Activated B cell treated with CpG ODN at 0.5 μM for 24 hours (primary cell): ENCODE results near the gene MMP8. TPM values are rescaled to one million over a fixed set of nuclear protein-coding genes. Genes with fewer than 3 reads are reported as not detected.

ENCODE experiments used
- ATAC-seq: fragments of 200-7000 bp; cut with Tn5 transposase; one replicate; pipeline ENCODE4 v1.10.0; 2021; ENCODE audit warnings: low read depth, mild to moderate bottlenecking, moderate library complexity
- CTCF ChIA-PET: fragments of 350-600 bp; sonication (Branson Sonifier 250); formaldehyde crosslinking; loops from one replicate; lab custom pipeline; 2021; ENCODE audit warnings: antibody characterized with exemption; lab: Charles Lee
- POLR2A ChIA-PET: fragments of 350-600 bp; sonication (Branson Sonifier 250); formaldehyde crosslinking; loops from one replicate; lab custom pipeline; 2021; ENCODE audit warnings: antibody characterized with exemption; lab: Charles Lee
- DNase-seq: peaks from one replicate; pipeline ENCODE4 v3.0.0; 2022
- H3K27ac Mint-ChIP-seq: one replicate; pipeline ENCODE4 v1.8.0; 2020; ENCODE audit warnings: mixed read lengths
- H3K27me3 Mint-ChIP-seq: one replicate; pipeline ENCODE4 v1.8.0; 2021; ENCODE audit warnings: mixed read lengths
- H3K36me3 Mint-ChIP-seq: one replicate; pipeline ENCODE4 v1.8.0; 2021; ENCODE audit warnings: low read depth, mixed read lengths
- H3K4me1 Mint-ChIP-seq: one replicate; pipeline ENCODE4 v1.8.0; 2021; ENCODE audit warnings: mixed read lengths
- H3K4me3 Mint-ChIP-seq: one replicate; pipeline ENCODE4 v1.8.0; 2020; ENCODE audit warnings: mild to moderate bottlenecking, mixed read lengths
- H3K9me3 Mint-ChIP-seq: one replicate; pipeline ENCODE4 v1.8.0; 2020; ENCODE audit warnings: mixed read lengths
- intact Hi-C: fragments of 100-400 bp; cut with micrococcal nuclease; formaldehyde crosslinking; loops from one replicate; pipeline ENCODE4 v1.15.1; 2024
- total RNA-seq: library from RNA; stranded (reverse); gene quantifications from 2 replicates; pipeline ENCODE4 v1.2.3, GENCODE V29; 2022
- TF ChIP-seq, protein P1 (sequence below): fragments of 200-600 bp; IDR thresholded peaks from one replicate; pipeline ENCODE4 v1.8.0; 2022; ENCODE audit warnings: antibody characterized with exemption, mild to moderate bottlenecking

Gene MMP8
- total RNA-seq, 1 donor from 2014 or later = not detected

DNA sequence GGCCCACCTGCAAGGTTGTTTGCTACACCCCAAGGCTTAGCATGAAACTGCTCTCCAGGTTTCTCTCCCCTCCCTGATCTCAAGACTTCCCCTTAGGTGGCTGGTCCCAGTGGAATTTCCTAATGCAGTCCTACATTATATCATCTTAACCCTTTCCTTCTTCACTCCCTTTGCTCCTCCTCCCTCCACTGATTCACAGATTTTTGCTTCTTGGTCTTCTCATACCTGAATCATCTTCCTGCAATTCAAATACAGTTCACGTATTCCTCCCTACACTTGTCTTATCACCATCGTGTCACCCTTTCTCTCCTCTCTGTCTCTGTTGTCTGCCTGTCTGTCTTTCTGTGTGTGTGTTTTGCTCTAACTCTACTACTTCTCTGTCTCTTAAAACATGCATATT is 38.7 kb upstream of the MMP8 start:
- Mint-ChIP-seq H3K27me3 (peaks cover 2% of the 10 kb centered on the region), H3K27ac (no peak overlapping the region), H3K9me3 (no peaks in the 10 kb centered on the region), H3K4me3 (no peak overlapping the region), H3K36me3 (no peaks in the 10 kb centered on the region), H3K4me1 (no peaks in the 10 kb centered on the region)
- DNase-seq = no peak
- ATAC-seq = no peak
- ChIA-PET CTCF (no interaction called here), POLR2A (no interaction called here)
- intact Hi-C loops = no loop called here
- TF ChIP-seq, protein P1, sequence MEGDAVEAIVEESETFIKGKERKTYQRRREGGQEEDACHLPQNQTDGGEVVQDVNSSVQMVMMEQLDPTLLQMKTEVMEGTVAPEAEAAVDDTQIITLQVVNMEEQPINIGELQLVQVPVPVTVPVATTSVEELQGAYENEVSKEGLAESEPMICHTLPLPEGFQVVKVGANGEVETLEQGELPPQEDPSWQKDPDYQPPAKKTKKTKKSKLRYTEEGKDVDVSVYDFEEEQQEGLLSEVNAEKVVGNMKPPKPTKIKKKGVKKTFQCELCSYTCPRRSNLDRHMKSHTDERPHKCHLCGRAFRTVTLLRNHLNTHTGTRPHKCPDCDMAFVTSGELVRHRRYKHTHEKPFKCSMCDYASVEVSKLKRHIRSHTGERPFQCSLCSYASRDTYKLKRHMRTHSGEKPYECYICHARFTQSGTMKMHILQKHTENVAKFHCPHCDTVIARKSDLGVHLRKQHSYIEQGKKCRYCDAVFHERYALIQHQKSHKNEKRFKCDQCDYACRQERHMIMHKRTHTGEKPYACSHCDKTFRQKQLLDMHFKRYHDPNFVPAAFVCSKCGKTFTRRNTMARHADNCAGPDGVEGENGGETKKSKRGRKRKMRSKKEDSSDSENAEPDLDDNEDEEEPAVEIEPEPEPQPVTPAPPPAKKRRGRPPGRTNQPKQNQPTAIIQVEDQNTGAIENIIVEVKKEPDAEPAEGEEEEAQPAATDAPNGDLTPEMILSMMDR = no peak

DNA sequence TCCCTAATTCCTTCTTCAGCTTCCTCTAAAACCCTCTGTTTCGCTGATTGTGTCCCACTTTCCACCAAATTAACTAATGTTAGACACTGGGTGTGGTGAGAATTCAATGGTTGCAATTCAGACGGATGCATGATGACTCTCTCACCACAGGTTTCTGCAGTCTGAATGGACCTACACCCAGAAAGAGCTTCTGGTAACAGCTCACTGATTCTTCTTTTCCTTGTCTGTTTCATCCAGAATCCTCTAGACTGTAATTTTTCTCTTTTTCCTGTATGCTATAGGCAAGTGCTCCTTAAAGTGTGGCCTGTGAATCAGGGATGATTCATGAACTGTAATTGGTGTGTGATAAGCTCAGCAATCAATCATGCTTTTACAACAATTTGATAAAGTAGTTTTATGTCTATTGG is 37.6 kb upstream of the MMP8 start:
- ATAC-seq (no peak), DNase-seq (no peak)
- Mint-ChIP-seq H3K9me3 (no peaks in the 10 kb centered on the region), H3K27me3 (peaks cover 6% of the 10 kb centered on the region), H3K36me3 (no peaks in the 10 kb centered on the region), H3K4me3 (no peak overlapping the region), H3K4me1 (no peaks in the 10 kb centered on the region), H3K27ac (no peak overlapping the region)
- intact Hi-C loops = no loop called here
- ChIA-PET CTCF (no interaction called here), POLR2A (no interaction called here)
- TF ChIP-seq, protein P1 = no peak

DNA sequence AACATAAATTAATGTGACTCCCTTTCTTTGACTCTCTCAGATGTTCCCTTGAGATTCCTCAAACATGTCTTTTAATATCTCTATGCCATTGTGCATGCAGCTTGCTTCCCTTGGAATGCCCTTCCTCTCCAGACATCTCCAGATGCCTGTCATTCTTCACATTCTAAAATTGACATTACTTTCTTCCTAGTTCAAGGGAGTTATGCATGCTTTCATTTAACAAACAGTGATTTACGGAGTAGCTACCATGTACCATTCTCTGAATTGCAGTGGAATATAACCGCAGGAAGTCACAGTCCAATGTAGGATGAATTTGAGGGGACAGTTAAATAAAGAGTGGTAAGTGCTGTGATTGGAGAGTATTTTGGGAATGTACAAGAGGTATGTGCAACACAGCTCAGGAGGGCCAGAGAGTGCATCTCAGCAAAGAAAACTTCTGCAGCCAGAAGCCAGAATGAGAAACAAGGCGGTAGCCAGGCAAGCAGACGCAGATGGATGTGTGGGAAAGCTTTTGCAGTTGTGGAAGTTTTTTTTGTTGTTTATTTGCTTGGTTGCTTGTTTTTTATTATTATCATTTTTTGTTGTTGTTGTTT is 37.0 kb upstream of the MMP8 start:
- CTCF ChIA-PET = no interaction called here
- Mint-ChIP-seq H3K4me1 (no peaks in the 10 kb centered on the region), H3K9me3 (no peaks in the 10 kb centered on the region), H3K4me3 (no peak overlapping the region), H3K27me3 (peaks cover 6% of the 10 kb centered on the region), H3K27ac (no peak overlapping the region), H3K36me3 (no peaks in the 10 kb centered on the region)
- intact Hi-C loops = no loop called here
- TF ChIP-seq, protein P1 = no peak
- POLR2A ChIA-PET = no interaction called here
- DNase-seq (no peak), ATAC-seq (no peak)

DNA sequence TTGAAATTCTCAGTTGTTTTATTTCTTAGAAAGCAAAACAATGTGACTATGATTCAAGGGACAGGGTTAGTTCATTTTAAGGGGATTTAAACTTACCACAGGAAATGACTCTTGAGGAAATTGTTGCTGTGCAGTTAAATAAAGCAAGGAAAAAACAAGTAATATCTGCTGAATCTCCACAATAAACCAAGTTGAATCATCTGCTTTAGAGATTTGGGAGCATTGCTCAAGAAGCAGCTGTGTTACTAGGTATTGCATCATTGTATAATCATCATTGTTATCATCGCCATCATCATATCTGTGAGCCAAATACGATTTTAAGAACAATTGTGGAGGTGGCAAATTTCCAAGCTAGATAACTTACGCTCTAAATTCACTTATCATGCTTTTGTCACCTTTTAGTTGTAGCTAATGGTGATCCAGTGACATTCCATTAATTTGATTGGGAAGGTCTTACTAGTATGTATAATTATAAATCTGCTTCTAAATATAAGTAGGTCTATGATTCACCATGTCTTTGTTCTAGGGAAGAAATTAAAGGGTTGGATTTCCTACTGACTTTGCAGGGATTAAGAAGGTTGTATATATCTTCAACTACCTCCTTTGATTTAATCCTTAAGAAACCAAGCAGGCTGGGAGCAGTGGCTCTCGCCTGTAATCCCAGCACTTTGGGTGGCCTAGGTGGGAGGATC is 35.7 kb upstream of the MMP8 start:
- ATAC-seq (no peak), DNase-seq (no peak)
- Mint-ChIP-seq H3K9me3 (no peaks in the 10 kb centered on the region), H3K27ac (no peak overlapping the region), H3K4me3 (no peak overlapping the region), H3K27me3 (peaks cover 10% of the 10 kb centered on the region), H3K4me1 (no peaks in the 10 kb centered on the region), H3K36me3 (no peaks in the 10 kb centered on the region)
- TF ChIP-seq, protein P1 = no peak
- intact Hi-C loops = no loop called here
- CTCF ChIA-PET = no interaction called here
- POLR2A ChIA-PET = no interaction called here

DNA sequence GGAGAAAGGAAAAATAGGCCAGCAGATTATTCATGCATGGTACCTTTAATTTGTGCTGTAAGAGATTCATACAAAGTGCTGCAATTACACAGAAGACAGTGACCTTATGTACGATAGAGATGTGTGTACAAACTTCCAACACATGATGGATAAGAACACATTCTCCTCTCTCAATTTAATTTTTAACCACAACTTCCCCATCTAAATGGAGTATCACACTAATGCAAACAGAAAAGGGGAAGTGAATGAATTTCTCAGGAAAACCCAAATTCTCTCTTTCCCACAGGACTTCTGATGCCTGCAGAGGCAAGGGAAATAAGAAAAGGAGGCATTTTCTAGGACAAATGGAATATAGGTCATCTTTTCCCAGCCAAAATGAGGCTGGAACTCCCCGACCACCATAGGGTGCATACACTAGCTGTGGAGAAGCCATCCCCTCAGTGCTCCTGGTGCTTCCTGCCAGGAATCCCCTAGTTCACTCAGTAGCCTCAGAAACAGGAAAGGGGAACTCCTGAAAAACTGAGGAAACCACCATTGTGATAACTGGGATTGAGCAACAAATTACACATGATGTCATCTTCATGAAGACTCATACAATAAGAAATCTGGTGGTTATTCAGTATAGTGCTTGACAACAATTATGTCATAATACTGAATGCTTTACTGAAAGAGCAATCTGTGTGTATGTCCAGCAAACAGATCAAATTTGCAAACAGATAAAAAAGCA is 33.2 kb upstream of the MMP8 start:
- TF ChIP-seq, protein P1 = no peak
- no peaks in the 10 kb centered on the region for H3K9me3 Mint-ChIP-seq
- CTCF ChIA-PET = no interaction called here
- H3K27ac Mint-ChIP-seq = no peak overlapping the region
- ATAC-seq (no peak), DNase-seq (no peak)
- POLR2A ChIA-PET = no interaction called here
- H3K27me3 Mint-ChIP-seq = peaks cover 14% of the 10 kb centered on the region
- no peaks in the 10 kb centered on the region for H3K4me1 Mint-ChIP-seq
- intact Hi-C loops = no loop called here
- H3K36me3 Mint-ChIP-seq = no peaks in the 10 kb centered on the region
- no peak overlapping the region for H3K4me3 Mint-ChIP-seq
